H1 (cell line): ENCODE results near the gene TMEM63C. TPM values are rescaled to one million over a fixed set of nuclear protein-coding genes. Genes with fewer than 3 reads are reported as not detected.

Experiments used
- ASH2L ChIP-seq: fragments of 200-600, 300-600 bp; sonication (generic); IDR thresholded peaks from one replicate; pipeline ENCODE4 v1.7.1; 2017; ENCODE audit warnings: low read length
- ATF2 ChIP-seq: IDR thresholded peaks from 2 replicates; pipeline ENCODE4 v1.6.1; 2012; ENCODE audit warnings: low read length, inconsistent platforms
- CREB1 ChIP-seq: IDR thresholded peaks from 2 replicates; pipeline ENCODE4 v1.6.1; 2012; ENCODE audit warnings: inconsistent platforms
- CTBP2 ChIP-seq: IDR thresholded peaks from 2 replicates; pipeline ENCODE4 v1.7.0; 2011; ENCODE audit warnings: borderline replicate concordance, mild to moderate bottlenecking, moderate library complexity, mixed read lengths, low read length; ENCODE audit not compliant: insufficient read depth, insufficient read length
- CTCF ChIP-seq, 3 experiments: IDR thresholded peaks; 1 replicate in 2 of 3; 2 replicates in 1 of 3; pipeline versions ENCODE4 v1.5.1 to v1.6.1; 2011; ENCODE audit warnings: low read length in 3 of 3, mild to moderate bottlenecking in 3 of 3, inconsistent platforms in 2 of 3, low read depth in 1 of 3, moderate library complexity in 1 of 3; ENCODE audit not compliant: insufficient read depth in 1 of 3; ENCODE audit errors: control extremely low read depth in 1 of 3
- MAX ChIP-seq: IDR thresholded peaks from 2 replicates; pipeline ENCODE4 v1.6.1; 2012; ENCODE audit warnings: inconsistent platforms
- POU5F1 ChIP-seq: IDR thresholded peaks from 2 replicates; pipeline ENCODE4 v1.6.1; 2011; ENCODE audit warnings: low read depth, mild to moderate bottlenecking, low read length, moderate library complexity
- RAD21 ChIP-seq, 2 experiments: IDR thresholded peaks in 1 of 2; conservative IDR thresholded peaks in 1 of 2; 2 replicates each; pipeline ENCODE4 v1.6.1; 2011; ENCODE audit warnings: low read depth in 2 of 2, low read length in 2 of 2, improper control_type of control experiment in 1 of 2, inconsistent platforms in 1 of 2, mild to moderate bottlenecking in 1 of 2, moderate library complexity in 1 of 2
- RBBP5 ChIP-seq: IDR thresholded peaks from 2 replicates; pipeline ENCODE4 v1.7.1; 2012; ENCODE audit warnings: low read depth, mild to moderate bottlenecking, inconsistent platforms, low read length, moderate library complexity, borderline replicate concordance
- SP4 ChIP-seq: IDR thresholded peaks from 2 replicates; pipeline ENCODE4 v1.6.1; 2012; ENCODE audit warnings: low read length, inconsistent platforms
- SUZ12 ChIP-seq: fragments of 200-600 bp; sonication (generic); IDR thresholded peaks from 2 replicates; pipeline ENCODE4 v1.6.1; 2012; ENCODE audit warnings: mild to moderate bottlenecking, inconsistent platforms, low read length, moderate library complexity, mixed read lengths
- TBP ChIP-seq: IDR thresholded peaks from 2 replicates; pipeline ENCODE4 v1.6.1; 2011; ENCODE audit warnings: low read depth, low read length, improper control_type of control experiment
- YY1 ChIP-seq: IDR thresholded peaks from 2 replicates; pipeline ENCODE4 v1.6.1; 2011; ENCODE audit warnings: low read depth, mild to moderate bottlenecking, low read length
- polyA plus RNA-seq, 7 experiments: library from polyadenylated mRNA; depleted of rRNA in 3 of 7; stranded (reverse) in 5 of 7; unstranded in 2 of 7; fragments of >200 nt in 5 of 7; fragments of 200-250 nt in 2 of 7; gene quantifications; 1 replicate in 5 of 7; 2 replicates in 1 of 7; 4 replicates in 1 of 7; pipeline versions ENCODE4 v1.2.1 to v1.2.3, GENCODE V29; 2011 to 2013; ENCODE audit warnings: missing spikeins in 2 of 7, mixed read lengths in 2 of 7
- total RNA-seq: library from RNA; stranded (reverse); fragmentation: NEBNext Ultra II Directional; extraction: Animal tissue kit (Norgen Biotek cat#: 25700); gene quantifications from 2 replicates; pipeline ENCODE4 v1.2.1, GENCODE V29; 2021

TMEM63C gene
- total and polyA plus RNA-seq, 2 of the 8 experiments (the other 6 are each of a cell fraction or from before 2014, with no cell fraction given) = 3.0 to 7.6 TPM

GRCh38 chr14:77141214-77142004 is 40.2 kb upstream of the TMEM63C start, which contains the start of gene ZDHHC22 (continued):
- TF ChIP-seq SUZ12 = no peak; the same call in 1 of the 2 replicates
- no peak for TF ChIP-seq ATF2
- TF ChIP-seq POU5F1 = no peak
- TF ChIP-seq CREB1 = 0 out of 2 replicates have a peak, but pooled peaks have one; percentile 21
- TF ChIP-seq YY1 = 0 out of 2 replicates have a peak, but pooled peaks have one; percentile 38
- TF ChIP-seq RBBP5 = peak; percentile 76; the same call in 1 of the 2 replicates
- TF ChIP-seq MAX = peak; percentile 30; the same call in 1 of the 2 replicates
- TF ChIP-seq CTBP2 = no peak
- TF ChIP-seq CTCF (IDR thresholded peaks at IDR 0.05; ENCODE audit: control extremely low read depth in 1 of 3, insufficient read depth in 1 of 3, low read depth in 1 of 3, low read length in 3 of 3) = peak; percentile 55 to 79 (median 68)
- peak; percentile 91 for TF ChIP-seq ASH2L
- TF ChIP-seq RAD21 (IDR thresholded peaks at IDR 0.05 in 1 of 2, conservative IDR thresholded peaks at IDR 0.05 in 1 of 2; ENCODE audit: low read depth in 2 of 2, low read length in 2 of 2) = peak; percentile 36 to 59
- TF ChIP-seq SP4 = 0 out of 2 replicates have a peak, but pooled peaks have one; percentile 40
- peak; percentile 28 for TF ChIP-seq TBP
